Transverse colon (tissue), 4 donors: Measurements from ENCODE around the gene OR52B2. TPM values are rescaled to one million over a fixed set of nuclear protein-coding genes. Genes with fewer than 3 reads are reported as not detected.
"Not testable (repeated sequence)": the region's sequence is repeated elsewhere in the genome, so short reads cannot be mapped to it uniquely, and the experiment has no call there.

Experiments used
- DNase-seq: peaks from one replicate; pipeline ENCODE4 v3.0.0-alpha.2; 2019
- H3K27ac ChIP-seq, 4 donors: fragments of 200-600 bp; sonication (generic); 2 replicates each; pipeline ENCODE4 v1.5.1; 2016 to 2018; ENCODE audit warnings: inconsistent platforms in 4 of 4
- H3K27me3 ChIP-seq: fragments of 200-600 bp; sonication (generic); 2 replicates; pipeline ENCODE4 v1.5.1; 2017; ENCODE audit warnings: inconsistent platforms
- H3K36me3 ChIP-seq, 4 donors: fragments of 200-600 bp; sonication (generic); 2 replicates each; pipeline ENCODE4 v1.5.1; 2017 to 2019; ENCODE audit warnings: inconsistent platforms in 4 of 4
- H3K4me1 ChIP-seq, 4 donors: fragments of 200-600 bp; sonication (generic); 2 replicates each; pipeline ENCODE4 v1.5.1; 2017 to 2020; ENCODE audit warnings: inconsistent platforms in 4 of 4
- H3K4me3 ChIP-seq, 4 donors: fragments of 200-600 bp; sonication (generic); 1 replicate in 1 of 4; 2 replicates in 3 of 4; pipeline versions ENCODE4 v1.5.1 to v1.6.1; 2017 to 2019; ENCODE audit warnings: inconsistent platforms in 4 of 4
- H3K9me3 ChIP-seq, 2 donors: fragments of 200-600 bp; sonication (generic); 2 replicates each; pipeline ENCODE4 v1.5.1; 2017 to 2019; ENCODE audit warnings: inconsistent platforms in 2 of 2
- EP300 ChIP-seq: sonication (generic); formaldehyde crosslinking; IDR thresholded peaks from one replicate; pipeline ENCODE4 v1.6.1; 2017; ENCODE audit warnings: antibody characterized with exemption, low read depth
- POLR2A ChIP-seq: fragments of 450-650 bp; IDR thresholded peaks from one replicate; pipeline ENCODE4 v1.6.1; 2016; ENCODE audit warnings: antibody characterized with exemption, mild to moderate bottlenecking, moderate library complexity
- POLR2AphosphoS5 ChIP-seq, 3 donors: sonication (generic); formaldehyde crosslinking; IDR thresholded peaks; one replicate each; pipeline ENCODE4 v1.6.1; 2016; ENCODE audit warnings: antibody characterized with exemption in 3 of 3
- WGBS, 2 donors: methylation state at CpG; one replicate each; pipeline ENCODE4 v1.1.5; 2018; ENCODE audit warnings: low coverage in 1 of 2; 5-methylcytosine and 5-hydroxymethylcytosine counted together
- in situ Hi-C, 4 donors: fragments of 200-750 bp; cut with MboI; loops; one replicate each; pipeline versions ENCODE4 v1.15.0 to v1.15.1; 2017; ENCODE audit warnings: low sequenced_read_pairs in 3 of 4, low pct_ligation_motif_present in 1 of 4, low pct_unique_long_range_greater_than_20kb in 1 of 4
- intact Hi-C: fragments of 100-400 bp; cut with DNase I; formaldehyde crosslinking; loops from one replicate; pipeline ENCODE4 v1.15.1; 2023; ENCODE audit warnings: low total_unique reads
- total RNA-seq, 4 donors: library from RNA; depleted of rRNA; stranded (reverse); fragments of >200 nt; gene quantifications; one replicate each; pipeline ENCODE4 v1.1.0, GENCODE V29; 2016
- TF ChIP-seq, protein P1 (sequence below), 5 experiments: fragments of 200-600 bp in 3 of 5; fragments of 450-650 bp in 2 of 5; sonication (generic) in 3 of 5; IDR thresholded peaks; 1 replicate in 2 of 5; 2 replicates in 3 of 5; pipeline ENCODE4 v1.5.1; 2016 to 2017; ENCODE audit warnings: antibody characterized with exemption in 5 of 5, inconsistent platforms in 3 of 5, mild to moderate bottlenecking in 2 of 5, moderate library complexity in 1 of 5

OR52B2 gene
- total RNA-seq, 4 donors from 2014 or later, result 0.41 to 1.6 TPM; not detected in 2

DNA sequence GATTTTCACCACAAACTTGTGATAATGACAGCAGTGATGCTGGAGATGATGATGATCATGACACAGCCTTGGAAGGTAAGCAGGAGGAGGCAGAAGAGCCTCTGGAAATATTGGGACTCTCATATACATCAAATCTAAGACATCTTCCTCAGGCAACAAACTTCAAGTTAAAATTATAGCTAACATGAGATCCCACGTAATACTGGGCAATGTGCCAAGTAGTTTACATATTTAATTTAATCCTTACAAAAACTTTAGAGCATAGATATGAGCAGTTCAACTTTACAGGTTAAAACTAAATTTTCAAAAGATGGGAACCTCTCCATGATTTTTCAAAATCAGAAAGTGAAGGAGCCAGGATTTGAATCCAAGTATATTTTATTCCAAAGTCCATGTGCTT lies 19.0 kb downstream of the OR52B2 start:
- TF ChIP-seq POLR2AphosphoS5 (IDR thresholded peaks at IDR 0.05) (no peak), EP300 (no peak), POLR2A (no peak)
- TF ChIP-seq, protein P1, sequence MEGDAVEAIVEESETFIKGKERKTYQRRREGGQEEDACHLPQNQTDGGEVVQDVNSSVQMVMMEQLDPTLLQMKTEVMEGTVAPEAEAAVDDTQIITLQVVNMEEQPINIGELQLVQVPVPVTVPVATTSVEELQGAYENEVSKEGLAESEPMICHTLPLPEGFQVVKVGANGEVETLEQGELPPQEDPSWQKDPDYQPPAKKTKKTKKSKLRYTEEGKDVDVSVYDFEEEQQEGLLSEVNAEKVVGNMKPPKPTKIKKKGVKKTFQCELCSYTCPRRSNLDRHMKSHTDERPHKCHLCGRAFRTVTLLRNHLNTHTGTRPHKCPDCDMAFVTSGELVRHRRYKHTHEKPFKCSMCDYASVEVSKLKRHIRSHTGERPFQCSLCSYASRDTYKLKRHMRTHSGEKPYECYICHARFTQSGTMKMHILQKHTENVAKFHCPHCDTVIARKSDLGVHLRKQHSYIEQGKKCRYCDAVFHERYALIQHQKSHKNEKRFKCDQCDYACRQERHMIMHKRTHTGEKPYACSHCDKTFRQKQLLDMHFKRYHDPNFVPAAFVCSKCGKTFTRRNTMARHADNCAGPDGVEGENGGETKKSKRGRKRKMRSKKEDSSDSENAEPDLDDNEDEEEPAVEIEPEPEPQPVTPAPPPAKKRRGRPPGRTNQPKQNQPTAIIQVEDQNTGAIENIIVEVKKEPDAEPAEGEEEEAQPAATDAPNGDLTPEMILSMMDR (IDR thresholded peaks at IDR 0.05), result no peak
- no peaks in the 10 kb centered on the region for H3K27me3 ChIP-seq
- H3K36me3 ChIP-seq, result no peaks in the 10 kb centered on the region
- no peak overlapping the region for H3K27ac ChIP-seq
- no peaks in the 10 kb centered on the region for H3K9me3 ChIP-seq
- H3K4me1 ChIP-seq, result no peaks in the 10 kb centered on the region
- WGBS, 2 donors, result 14 to 33% methylated on average over 1 of the region's 1 CpG
- no peak for DNase-seq
- intact Hi-C loops, result no loop called here
- H3K4me3 ChIP-seq, result no peak overlapping the region
- in situ Hi-C loops, result no loop called here

DNA sequence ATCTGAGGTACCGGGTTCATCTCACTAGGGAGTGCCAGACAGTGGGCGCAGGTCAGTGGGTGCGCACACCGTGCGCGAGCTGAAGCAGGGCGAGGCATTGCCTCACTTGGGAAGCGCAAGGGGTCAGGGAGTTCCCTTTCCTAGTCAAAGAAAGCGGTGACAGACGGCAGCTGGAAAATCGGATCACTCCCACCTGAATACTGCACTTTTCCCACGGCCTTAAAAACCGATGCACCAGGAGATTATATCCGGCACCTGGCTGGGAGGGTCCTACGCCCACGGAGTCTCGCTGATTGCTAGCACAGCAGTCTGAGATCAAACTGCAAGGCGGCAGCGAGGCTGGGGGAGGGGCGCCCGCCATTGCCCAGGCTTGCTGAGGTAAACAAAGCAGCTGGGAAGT lies 26.4 kb downstream of the OR52B2 start:
- intact Hi-C loops, H3K27ac ChIP-seq, DNase-seq, H3K9me3 ChIP-seq, H3K4me1 ChIP-seq, H3K36me3 ChIP-seq, in situ Hi-C loops, H3K4me3 ChIP-seq, H3K27me3 ChIP-seq: not testable (repeated sequence)
- WGBS, 2 donors, result 65% methylated on average over 21 of the region's 21 CpGs; no CpG with 5 or more reads in 1 of the 2 donors

GRCh38 chr11:6142936-6143335 lies 27.2 kb downstream of the OR52B2 start:
- DNase-seq, result no peak
- intact Hi-C loops (no loop called here), in situ Hi-C loops (no loop called here)
- Histone ChIP-seq H3K27ac (no peak overlapping the region), H3K36me3 (no peaks in the 10 kb centered on the region), H3K4me3 (no peak overlapping the region), H3K27me3 (no peaks in the 10 kb centered on the region), H3K9me3 (no peaks in the 10 kb centered on the region), H3K4me1 (no peaks in the 10 kb centered on the region)
- no peak for TF ChIP-seq POLR2AphosphoS5 (IDR thresholded peaks at IDR 0.05)
- TF ChIP-seq, protein P1 (IDR thresholded peaks at IDR 0.05), result no peak

DNA sequence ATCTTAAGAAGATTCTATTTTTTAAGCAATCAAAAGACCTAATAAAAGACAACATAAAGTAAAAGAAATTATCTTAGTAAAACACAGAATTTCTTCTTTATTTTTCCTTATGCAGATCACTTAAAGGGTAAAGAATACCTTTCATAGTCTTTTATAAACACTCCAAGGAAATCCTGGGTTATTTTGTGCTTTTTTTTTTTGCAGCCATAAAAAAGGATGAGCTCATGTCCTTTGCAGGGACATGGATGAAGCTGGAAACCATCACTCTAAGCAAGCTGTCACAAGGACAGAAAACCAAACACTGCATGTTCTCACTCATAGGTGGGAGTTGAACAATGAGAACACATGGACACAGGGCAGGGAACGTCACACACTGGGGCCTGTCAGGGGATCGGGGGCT lies 34.2 kb downstream of the OR52B2 start:
- DNase-seq, H3K4me1 ChIP-seq, in situ Hi-C loops, H3K27ac ChIP-seq, H3K9me3 ChIP-seq, intact Hi-C loops, H3K27me3 ChIP-seq, H3K36me3 ChIP-seq, H3K4me3 ChIP-seq: not testable (repeated sequence)
- 51 to 92% methylated on average over 2 of the region's 2 CpGs for WGBS, 2 donors

DNA sequence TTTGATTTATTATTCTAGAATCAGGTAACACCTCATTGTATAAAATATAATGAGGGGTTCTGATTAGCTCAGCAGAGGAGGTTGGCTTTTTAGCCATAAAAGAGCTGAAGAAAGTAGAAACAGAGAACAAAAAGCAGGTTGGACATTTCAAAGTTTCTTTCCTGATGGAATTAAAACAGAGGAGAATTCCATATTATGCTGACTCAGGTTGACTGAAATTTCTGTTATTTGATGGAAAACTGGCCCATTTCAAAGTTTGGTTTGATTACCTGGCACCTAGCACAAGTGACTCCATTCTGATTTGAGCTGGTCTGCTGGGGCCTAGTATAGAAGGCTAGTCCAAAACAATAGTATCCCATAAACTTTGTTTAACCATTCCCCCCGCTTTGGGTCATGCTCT lies 37.7 kb downstream of the OR52B2 start:
- Histone ChIP-seq H3K4me3 (no peak overlapping the region), H3K4me1 (no peaks in the 10 kb centered on the region), H3K36me3 (no peaks in the 10 kb centered on the region), H3K27me3 (no peaks in the 10 kb centered on the region), H3K27ac (no peak overlapping the region), H3K9me3 (no peaks in the 10 kb centered on the region)
- intact Hi-C loops, result no loop called here
- 86 to 96% methylated on average over 1 of the region's 1 CpG for WGBS, 2 donors
- in situ Hi-C loops, result no loop called here
- no peak for TF ChIP-seq EP300
- TF ChIP-seq POLR2AphosphoS5 (IDR thresholded peaks at IDR 0.05), result no peak
- TF ChIP-seq POLR2A, result no peak
- TF ChIP-seq, protein P1 (IDR thresholded peaks at IDR 0.05), result no peak
- DNase-seq, result no peak
